ENCODE measurements around the gene KSR1.

- no peak for TF ChIP-seq EZH2 (IDR thresholded peaks at IDR 0.05; ENCODE audit: low read depth, low read length, severe bottlenecking)
- no peak for TF ChIP-seq EP300 (IDR thresholded peaks at IDR 0.05; ENCODE audit: borderline replicate concordance in 1 of 2, low read depth in 2 of 2, low read length in 2 of 2)
- TF ChIP-seq CTCF (IDR thresholded peaks at IDR 0.05; ENCODE audit: control extremely low read depth in 1 of 3, insufficient read depth in 1 of 3, low read depth in 1 of 3, low read length in 3 of 3), result no peak
These were observed 40.2 kb downstream of the KSR1 start for GRCh38 chr17:27496437-27496943.

Measured in H1 (cell line).